Ishikawa (cell line): ENCODE measurements around the gene IGDCC3.
A peak's percentile ranks its signal among the peaks of the same experiment; 100 is the strongest.

Source experiments
- CEBPB ChIP-seq: IDR thresholded peaks from 2 replicates; pipeline ENCODE4 v1.6.1; 2012
- CREB1 ChIP-seq: IDR thresholded peaks from 2 replicates; pipeline ENCODE4 v1.6.1; 2012; ENCODE audit warnings: low read depth
- EGR1 ChIP-seq: IDR thresholded peaks from 2 replicates; pipeline ENCODE4 v1.6.1; 2012
- EP300 ChIP-seq: IDR thresholded peaks from 2 replicates; pipeline ENCODE4 v1.6.1; 2012; ENCODE audit warnings: borderline replicate concordance
- FOXM1 ChIP-seq: IDR thresholded peaks from 2 replicates; pipeline ENCODE4 v1.6.1; 2012; ENCODE audit warnings: low read depth, borderline replicate concordance
- NFIC ChIP-seq: IDR thresholded peaks from 2 replicates; pipeline ENCODE4 v1.6.1; 2012
- RAD21 ChIP-seq: IDR thresholded peaks from 2 replicates; pipeline ENCODE4 v1.6.1; 2012; ENCODE audit warnings: low read depth
- TAF1 ChIP-seq: IDR thresholded peaks from 2 replicates; pipeline ENCODE4 v1.6.1; 2012; ENCODE audit warnings: low read depth, mild to moderate bottlenecking
- TCF12 ChIP-seq: IDR thresholded peaks from 2 replicates; pipeline ENCODE4 v1.6.1; 2012; ENCODE audit warnings: low read depth
- TEAD4 ChIP-seq: IDR thresholded peaks from 2 replicates; pipeline ENCODE4 v1.6.1; 2012
- YY1 ChIP-seq: IDR thresholded peaks from 2 replicates; pipeline ENCODE4 v1.6.1; 2012; ENCODE audit warnings: low read depth
- ZBTB7A ChIP-seq: IDR thresholded peaks from 2 replicates; pipeline ENCODE4 v1.6.1; 2012; ENCODE audit warnings: low read depth
- TF ChIP-seq, protein P1 (sequence below): IDR thresholded peaks from 2 replicates; pipeline ENCODE4 v1.6.1; 2012
- TF ChIP-seq, protein P2 (sequence below): IDR thresholded peaks from 2 replicates; pipeline ENCODE4 v1.6.1; 2012
- TF ChIP-seq, protein P3 (sequence below): IDR thresholded peaks from 2 replicates; pipeline ENCODE4 v1.6.1; 2012; ENCODE audit warnings: low read depth, mild to moderate bottlenecking

The IGDCC3 gene

DNA sequence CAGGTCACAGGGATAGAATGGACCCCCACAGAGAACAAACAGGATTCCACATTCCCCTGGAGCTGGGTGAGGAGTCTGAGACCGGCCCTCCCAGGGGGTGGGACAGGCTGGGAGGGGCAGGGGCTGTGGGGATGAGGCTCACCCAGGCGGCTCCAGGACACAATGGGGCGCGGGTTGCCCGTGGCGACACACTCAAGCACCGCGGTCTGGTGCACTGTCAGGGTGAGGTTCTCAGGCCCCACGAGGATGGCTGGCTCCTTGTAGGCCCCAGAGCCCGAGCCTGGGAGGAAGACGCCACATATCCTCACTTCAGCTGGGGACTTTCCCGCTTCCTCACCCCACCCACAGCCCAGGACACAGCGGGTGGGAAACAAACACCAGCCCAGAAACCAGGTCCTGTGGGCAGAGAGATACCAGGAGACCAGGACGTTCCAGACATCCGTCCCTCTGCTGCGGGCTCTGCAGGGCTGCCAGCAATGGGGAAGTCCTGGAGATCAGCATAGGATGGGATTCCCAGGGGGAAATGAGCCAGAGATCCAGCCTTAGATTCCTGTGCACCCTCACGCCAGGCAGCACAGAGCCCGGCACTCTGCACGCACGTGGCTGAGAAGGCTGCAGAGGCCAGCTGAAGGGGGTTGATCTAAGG, 43.1 kb downstream of the IGDCC3 start:
- no peak for TF ChIP-seq YY1
- no peak for TF ChIP-seq EP300
- TF ChIP-seq RAD21: no peak
- no peak for TF ChIP-seq ZBTB7A
- TF ChIP-seq TAF1: no peak
- TF ChIP-seq CEBPB: no peak
- no peak for TF ChIP-seq TCF12
- no peak for TF ChIP-seq CREB1
- TF ChIP-seq, protein P1, sequence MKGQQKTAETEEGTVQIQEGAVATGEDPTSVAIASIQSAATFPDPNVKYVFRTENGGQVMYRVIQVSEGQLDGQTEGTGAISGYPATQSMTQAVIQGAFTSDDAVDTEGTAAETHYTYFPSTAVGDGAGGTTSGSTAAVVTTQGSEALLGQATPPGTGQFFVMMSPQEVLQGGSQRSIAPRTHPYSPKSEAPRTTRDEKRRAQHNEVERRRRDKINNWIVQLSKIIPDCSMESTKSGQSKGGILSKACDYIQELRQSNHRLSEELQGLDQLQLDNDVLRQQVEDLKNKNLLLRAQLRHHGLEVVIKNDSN: no peak
- TF ChIP-seq FOXM1: no peak
- no peak for TF ChIP-seq NFIC
- TF ChIP-seq, protein P2, sequence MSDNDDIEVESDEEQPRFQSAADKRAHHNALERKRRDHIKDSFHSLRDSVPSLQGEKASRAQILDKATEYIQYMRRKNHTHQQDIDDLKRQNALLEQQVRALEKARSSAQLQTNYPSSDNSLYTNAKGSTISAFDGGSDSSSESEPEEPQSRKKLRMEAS: no peak
- TF ChIP-seq, protein P3, sequence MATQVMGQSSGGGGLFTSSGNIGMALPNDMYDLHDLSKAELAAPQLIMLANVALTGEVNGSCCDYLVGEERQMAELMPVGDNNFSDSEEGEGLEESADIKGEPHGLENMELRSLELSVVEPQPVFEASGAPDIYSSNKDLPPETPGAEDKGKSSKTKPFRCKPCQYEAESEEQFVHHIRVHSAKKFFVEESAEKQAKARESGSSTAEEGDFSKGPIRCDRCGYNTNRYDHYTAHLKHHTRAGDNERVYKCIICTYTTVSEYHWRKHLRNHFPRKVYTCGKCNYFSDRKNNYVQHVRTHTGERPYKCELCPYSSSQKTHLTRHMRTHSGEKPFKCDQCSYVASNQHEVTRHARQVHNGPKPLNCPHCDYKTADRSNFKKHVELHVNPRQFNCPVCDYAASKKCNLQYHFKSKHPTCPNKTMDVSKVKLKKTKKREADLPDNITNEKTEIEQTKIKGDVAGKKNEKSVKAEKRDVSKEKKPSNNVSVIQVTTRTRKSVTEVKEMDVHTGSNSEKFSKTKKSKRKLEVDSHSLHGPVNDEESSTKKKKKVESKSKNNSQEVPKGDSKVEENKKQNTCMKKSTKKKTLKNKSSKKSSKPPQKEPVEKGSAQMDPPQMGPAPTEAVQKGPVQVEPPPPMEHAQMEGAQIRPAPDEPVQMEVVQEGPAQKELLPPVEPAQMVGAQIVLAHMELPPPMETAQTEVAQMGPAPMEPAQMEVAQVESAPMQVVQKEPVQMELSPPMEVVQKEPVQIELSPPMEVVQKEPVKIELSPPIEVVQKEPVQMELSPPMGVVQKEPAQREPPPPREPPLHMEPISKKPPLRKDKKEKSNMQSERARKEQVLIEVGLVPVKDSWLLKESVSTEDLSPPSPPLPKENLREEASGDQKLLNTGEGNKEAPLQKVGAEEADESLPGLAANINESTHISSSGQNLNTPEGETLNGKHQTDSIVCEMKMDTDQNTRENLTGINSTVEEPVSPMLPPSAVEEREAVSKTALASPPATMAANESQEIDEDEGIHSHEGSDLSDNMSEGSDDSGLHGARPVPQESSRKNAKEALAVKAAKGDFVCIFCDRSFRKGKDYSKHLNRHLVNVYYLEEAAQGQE: no peak
- TF ChIP-seq TEAD4: no peak
- TF ChIP-seq EGR1: no peak

DNA sequence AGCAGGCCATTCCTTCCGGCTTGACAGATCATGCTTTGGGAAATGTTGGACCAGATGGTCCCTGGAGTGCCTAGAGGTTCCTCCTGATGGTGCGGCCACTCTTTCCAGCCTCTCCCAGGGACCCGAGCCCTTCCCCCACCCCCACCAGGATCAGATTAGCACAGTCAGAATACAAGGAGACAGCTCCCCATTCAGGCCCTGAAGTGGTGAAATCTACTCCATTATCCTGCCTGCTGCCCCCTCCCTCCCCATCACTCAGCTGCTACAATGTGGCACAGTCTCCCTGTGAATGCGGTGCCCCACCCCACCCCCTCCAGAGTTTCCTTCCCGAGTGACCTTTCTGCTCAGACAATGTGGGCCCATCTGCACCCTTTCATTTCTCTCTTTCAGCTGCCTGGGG, 43.9 kb downstream of the IGDCC3 start:
- no peak for TF ChIP-seq RAD21
- TF ChIP-seq NFIC: no peak
- TF ChIP-seq TCF12: no peak
- TF ChIP-seq, protein P2: no peak
- TF ChIP-seq TAF1: no peak
- TF ChIP-seq TEAD4: no peak
- TF ChIP-seq, protein P1: no peak

- TF ChIP-seq, protein P3: peak; percentile 53; the same call in 1 of the 2 replicates
- TF ChIP-seq, protein P1: no peak
- TF ChIP-seq CEBPB: no peak
These were observed 44.5 kb downstream of the IGDCC3 start for GRCh38 chr15:65333148-65333820.

DNA sequence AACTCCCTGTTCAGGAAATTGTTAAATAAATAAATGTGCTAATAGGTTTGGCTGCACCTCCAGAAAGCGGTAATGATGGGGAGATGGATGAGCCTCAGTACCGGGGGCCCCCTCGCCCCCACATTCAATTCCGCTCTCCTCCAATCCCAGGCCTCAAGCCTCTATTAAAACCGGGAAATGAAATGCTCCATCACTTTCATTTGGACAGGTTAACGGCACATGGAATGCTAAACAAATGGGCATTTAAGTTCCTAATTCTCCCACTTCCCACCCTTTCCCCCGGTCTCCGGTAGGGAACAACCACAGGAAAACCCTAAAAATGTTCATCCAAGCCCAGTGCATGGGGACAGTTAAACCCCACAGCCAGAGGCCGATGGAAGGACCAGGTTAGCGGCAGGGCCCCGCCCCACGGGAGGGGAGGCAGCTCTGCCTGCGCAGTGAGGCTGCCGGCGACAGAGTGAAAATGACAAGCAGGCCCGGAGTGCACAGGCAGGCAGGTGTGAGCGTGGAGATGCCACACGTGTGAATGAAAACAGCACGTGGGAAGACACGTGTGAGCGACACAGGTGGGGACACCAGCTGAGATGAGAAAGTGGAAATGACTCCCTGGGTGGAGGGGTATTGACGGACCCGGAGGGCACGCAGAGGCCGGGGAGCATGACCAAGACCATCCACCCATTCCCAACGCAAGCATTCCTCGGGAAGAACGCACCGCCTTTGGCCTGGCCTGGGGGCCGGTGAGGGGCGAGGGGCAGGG, 45.2 kb downstream of the IGDCC3 start:
- no peak for TF ChIP-seq NFIC
- TF ChIP-seq YY1: no peak
- no peak for TF ChIP-seq TAF1
- TF ChIP-seq, protein P1: no peak
- TF ChIP-seq ZBTB7A: no peak
- TF ChIP-seq, protein P2: no peak
- TF ChIP-seq FOXM1: no peak
- no peak for TF ChIP-seq EP300
- TF ChIP-seq RAD21: no peak
- no peak for TF ChIP-seq TCF12
- no peak for TF ChIP-seq EGR1
- TF ChIP-seq, protein P3: no peak
- TF ChIP-seq CEBPB: no peak
